ENCODE data around the gene BMX.

DNA sequence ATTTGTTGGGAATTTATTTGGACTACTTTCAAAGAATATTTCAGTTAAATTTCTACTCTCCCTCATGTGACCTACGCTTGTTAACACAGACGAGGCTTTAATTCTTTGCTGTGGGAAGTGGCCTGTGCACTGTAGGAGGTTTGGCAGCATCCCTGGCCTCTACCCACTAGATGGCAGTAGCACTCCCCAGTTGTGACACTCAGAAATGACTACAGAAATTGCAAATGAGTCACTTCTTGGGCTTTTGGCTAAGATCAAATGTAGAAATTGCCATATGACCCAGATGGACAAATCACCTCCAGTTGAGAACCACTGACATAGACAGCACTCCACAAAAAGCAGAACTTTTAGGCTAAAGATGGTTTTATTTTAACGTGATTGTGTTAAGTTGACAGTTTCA lies 29.6 kb upstream of the BMX start:
- TF ChIP-seq, protein P1, sequence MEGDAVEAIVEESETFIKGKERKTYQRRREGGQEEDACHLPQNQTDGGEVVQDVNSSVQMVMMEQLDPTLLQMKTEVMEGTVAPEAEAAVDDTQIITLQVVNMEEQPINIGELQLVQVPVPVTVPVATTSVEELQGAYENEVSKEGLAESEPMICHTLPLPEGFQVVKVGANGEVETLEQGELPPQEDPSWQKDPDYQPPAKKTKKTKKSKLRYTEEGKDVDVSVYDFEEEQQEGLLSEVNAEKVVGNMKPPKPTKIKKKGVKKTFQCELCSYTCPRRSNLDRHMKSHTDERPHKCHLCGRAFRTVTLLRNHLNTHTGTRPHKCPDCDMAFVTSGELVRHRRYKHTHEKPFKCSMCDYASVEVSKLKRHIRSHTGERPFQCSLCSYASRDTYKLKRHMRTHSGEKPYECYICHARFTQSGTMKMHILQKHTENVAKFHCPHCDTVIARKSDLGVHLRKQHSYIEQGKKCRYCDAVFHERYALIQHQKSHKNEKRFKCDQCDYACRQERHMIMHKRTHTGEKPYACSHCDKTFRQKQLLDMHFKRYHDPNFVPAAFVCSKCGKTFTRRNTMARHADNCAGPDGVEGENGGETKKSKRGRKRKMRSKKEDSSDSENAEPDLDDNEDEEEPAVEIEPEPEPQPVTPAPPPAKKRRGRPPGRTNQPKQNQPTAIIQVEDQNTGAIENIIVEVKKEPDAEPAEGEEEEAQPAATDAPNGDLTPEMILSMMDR (conservative IDR thresholded peaks at IDR 0.05; ENCODE audit: low read depth, low read length) = peak; percentile 80
- TF ChIP-seq EZH2 (IDR thresholded peaks at IDR 0.05; ENCODE audit: low read length, unreplicated experiment) = no peak
- TF ChIP-seq EZH2phosphoT487 (IDR thresholded peaks at IDR 0.05; ENCODE audit: borderline replicate concordance, low read length) = no peak

Measured in PC-3 (cell line).